ENCODE measurements around the gene SYNM.

DNA sequence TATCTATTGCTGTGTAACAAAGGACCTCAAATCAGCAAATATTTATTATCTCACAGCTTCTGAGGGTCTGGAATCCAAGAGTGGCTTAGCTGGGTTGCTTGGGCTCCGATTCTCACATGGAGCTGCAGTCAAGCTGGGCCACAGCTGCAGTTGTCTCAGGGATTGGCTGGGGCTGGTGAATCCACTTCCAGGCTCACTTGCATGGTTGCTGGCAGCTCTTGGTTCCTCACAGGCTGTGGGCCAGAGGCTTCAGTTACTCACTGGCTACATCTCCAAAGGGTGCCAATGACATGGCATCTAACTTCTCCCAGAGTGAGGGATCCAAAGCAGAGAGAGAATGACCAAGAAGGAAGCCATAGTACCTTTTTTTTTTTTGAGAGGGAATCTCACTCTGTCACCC lies 13.9 kb upstream of the SYNM start:
- TF ChIP-seq CTCF (IDR thresholded peaks at IDR 0.05; ENCODE audit: low read depth, low read length, poor library complexity, severe bottlenecking) (no peak), EZH2phosphoT487 (IDR thresholded peaks at IDR 0.05; ENCODE audit: borderline replicate concordance, low read length) (no peak)
